AG20443 (cell line): ENCODE measurements around the gene RRP1.
"Not testable (repeated sequence)": the region's sequence is repeated elsewhere in the genome, so short reads cannot be mapped to it uniquely, and the experiment has no call there.

Source experiments
- DNase-seq: peaks from one replicate; pipeline ENCODE4 v3.0.0; 2012; ENCODE audit warnings: low spot score, mixed read lengths

RRP1 gene

GRCh38 chr21:43816611-43817071 lies 27.3 kb downstream of the RRP1 start:
- no peak for DNase-seq

DNA sequence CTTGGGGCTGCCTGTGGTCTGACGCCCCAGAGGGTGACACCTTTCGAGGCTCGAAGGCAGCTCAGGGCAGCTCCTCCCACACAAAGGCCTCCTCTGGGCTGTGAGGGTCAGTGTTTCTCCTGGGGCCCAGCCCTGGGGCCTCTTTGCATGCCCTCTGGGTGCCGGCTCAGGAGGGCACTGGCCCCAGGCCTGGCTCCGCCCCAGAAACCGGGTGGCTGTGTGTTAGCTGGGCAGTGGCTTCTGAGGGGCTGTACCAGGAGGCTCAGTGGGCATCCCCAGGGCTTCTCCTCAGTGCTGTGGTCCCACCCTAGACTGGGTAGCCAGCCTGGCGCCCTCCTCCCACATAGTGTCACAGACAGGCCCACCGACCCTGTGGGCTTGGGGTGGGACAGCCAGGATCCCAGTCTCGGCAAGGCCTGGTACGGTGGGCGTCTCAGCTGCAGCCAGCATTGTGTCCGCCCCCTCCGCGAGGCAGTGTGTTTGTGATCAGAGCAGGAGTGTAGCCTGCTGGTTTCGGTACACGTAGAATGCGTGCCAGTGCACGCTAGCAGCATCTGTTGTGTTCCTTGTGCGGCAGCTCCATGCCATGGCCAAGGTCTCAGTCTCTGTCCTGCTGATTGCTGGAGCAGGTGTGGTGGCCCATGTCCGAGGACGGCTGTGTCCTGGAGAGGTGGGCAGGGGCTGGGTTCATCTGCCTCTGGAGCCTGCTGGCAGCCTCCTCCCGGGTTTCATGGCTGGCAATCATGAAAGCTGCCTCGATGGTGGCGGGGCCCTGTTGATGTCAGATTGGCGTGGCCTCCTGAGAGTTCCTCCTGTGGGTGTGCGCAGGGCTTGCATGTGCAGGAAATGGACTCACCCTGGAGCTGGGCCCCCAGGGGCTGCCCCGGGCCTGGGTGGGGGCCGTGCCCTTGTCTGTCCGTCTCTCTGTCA lies 28.0 kb downstream of the RRP1 start:
- no peak for DNase-seq

DNA sequence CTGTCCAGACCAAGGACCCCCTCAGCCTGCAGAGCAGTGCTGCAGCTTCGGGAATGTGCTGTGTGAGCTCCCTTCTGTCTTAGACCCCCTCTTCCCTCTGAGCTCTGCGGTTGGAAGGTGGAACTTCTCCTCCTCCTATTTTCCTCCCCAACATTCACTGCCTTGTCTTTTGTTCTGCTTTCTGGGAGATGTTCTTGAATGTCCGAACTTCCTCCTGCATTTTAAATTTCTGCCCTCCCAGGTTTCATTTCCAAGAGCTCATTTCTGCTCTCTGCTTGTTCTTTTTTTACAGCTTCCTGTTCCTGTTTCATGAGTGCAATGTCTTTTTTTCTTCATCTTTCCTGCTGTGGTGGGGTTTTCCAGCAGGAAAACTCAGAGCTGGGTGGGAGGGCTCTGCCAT lies 29.3 kb downstream of the RRP1 start:
- DNase-seq, result no peak

DNA sequence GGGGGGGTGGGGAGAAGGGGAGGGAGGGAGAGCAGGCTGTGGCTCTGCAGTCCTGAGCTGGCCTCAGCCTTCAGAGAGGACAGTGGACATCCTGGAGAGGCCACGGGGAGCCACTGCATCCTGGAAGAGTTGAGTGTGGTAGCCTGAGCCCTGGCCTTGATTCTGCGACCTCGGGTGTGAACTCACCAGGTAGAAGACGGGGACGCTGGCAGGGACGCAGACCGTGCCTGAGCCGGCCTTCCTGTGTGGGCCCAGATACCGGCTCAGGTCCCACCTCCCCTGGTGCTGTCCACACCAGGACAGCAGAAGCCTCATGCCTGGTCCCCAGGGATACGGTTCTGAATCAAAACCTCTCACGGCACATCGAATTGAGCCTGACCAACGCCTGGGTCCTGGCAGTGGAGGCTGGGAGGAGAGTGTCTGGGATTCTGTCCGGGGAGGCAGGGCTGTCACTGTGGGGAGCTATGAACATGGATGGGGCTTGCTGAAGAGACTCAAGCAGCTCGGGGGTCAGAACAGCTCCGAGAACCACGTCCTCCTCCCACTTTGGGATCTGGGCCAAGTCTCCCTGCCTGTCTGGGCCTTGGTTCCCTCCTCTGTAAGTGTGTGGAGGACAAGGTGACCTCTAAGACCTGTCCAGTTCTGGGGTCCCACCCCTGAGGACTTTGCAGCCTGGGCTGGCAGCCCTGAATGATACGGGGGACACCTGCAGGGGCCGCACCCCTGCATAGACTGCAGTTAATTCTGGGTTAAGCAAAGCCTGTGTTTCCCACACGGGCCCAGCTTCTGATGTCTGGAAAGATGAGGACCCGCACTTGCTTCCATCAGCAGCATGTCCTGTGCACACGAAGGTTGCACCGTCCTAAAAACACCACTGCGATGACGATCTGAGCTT lies 30.4 kb downstream of the RRP1 start:
- no peak for DNase-seq

DNA sequence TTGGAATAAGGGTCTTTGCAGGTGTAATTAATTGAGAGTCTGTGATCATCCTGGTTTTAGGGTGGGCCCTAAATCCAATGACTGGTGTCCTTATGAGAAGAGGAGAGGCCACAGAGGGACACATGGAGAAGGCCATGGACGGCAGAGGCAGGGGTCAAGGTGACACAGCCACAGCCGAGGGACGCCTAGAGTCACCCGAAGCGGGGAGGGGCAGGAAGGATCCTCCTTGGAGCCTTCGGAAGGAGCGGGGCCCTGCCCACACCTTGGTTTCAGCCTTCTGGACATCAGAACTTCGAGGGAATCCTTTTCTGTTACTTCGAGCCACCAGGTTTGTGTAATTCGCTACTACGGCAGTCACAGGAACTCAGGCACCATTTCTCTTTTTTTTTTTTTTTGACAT lies 31.1 kb downstream of the RRP1 start:
- no peak for DNase-seq

GRCh38 chr21:43822166-43822565 lies 32.8 kb downstream of the RRP1 start:
- not testable (repeated sequence) for DNase-seq

DNA sequence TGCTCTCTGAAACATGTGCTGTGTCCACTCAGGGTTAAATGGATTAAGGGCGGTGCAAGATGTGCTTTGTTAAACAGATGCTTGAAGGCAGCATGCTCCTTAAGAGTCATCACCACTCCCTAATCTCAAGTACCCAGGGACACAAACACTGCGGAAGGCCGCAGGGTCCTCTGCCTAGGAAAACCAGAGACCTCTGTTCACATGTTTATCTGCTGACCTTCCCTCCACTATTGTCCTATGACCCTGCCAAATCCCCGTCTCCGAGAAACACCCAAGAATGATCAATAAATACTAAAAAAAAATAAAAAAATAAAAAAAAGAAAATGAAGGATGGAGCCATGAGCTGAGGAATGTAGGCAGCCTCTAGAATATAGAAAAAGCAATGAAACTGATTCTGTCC lies 33.4 kb downstream of the RRP1 start:
- DNase-seq, result not testable (repeated sequence)

- peak; percentile 86 for DNase-seq
Observed at GRCh38 chr21:43824333-43825241, 35.2 kb downstream of the RRP1 start.

DNA sequence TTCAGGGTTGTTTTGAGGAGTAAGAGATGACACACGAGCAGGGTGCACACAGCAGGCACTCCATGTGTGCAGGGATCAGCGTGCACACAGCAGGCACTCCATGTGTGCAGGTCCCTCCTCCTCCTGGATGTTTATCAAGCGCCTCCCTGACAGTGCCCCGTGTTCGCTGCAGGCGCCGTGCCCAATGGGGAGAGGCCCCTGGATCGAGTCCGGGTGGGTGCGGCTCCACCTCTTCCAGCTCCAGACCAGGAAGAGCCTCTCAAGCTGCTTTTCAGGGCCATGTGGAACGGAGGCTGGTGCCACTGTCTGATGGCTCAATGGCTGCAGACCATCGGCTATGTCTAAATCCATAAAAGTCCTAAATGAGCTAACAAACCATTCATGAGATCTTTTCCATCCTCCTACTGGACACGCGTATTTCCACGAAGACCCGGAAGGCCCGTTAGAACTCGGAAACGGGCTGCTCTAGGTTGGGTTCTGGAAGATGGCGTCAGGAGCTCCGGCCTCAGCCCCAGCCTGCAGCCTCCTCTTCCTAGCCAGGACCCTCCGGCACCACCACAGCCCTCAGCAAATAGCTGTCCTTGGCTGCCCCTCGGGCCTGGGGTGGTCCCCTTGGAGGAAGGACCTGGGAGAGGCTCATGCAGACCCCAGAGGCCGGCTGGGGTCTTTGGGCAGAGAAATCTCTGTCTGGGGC lies 36.0 kb downstream of the RRP1 start:
- DNase-seq, result no peak

DNA sequence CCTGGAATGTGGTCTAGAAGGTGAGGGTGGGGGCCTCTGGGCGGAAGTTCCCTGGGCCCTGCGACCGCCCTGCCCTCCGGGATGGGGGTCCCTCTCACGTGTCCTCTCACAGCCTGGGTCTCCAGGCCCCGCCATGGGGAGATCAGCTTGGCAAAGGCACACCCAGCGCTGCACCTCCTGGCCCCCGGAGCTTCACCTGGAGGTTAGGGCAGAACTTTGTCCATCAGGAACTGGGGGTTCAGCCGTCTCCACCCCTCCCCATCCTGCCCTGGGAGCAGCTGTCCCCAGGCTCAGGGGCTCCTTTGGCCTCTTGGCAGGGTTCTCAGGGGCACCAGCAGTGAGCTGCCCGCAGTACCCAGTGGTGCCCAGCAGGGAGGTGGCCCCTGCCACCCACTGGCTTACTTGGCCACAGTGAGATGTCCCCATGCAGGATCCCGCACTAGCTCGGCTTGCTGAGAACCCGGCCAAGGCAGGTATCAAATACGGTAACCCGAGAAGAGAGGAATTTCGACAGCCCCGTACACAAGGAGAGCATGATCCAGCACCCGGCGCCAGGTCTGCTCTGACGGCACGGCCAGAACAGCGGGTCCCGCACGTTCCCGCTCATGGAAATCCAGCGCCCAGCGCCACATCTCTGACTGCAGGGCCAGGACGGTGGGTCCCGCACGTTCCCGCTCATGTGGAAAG lies 36.7 kb downstream of the RRP1 start:
- DNase-seq, result no peak

- no peak for DNase-seq
Observed at GRCh38 chr21:43826623-43826974, 37.2 kb downstream of the RRP1 start.

GRCh38 chr21:43827015-43827611 lies 37.7 kb downstream of the RRP1 start:
- DNase-seq, result peak; percentile 65

DNA sequence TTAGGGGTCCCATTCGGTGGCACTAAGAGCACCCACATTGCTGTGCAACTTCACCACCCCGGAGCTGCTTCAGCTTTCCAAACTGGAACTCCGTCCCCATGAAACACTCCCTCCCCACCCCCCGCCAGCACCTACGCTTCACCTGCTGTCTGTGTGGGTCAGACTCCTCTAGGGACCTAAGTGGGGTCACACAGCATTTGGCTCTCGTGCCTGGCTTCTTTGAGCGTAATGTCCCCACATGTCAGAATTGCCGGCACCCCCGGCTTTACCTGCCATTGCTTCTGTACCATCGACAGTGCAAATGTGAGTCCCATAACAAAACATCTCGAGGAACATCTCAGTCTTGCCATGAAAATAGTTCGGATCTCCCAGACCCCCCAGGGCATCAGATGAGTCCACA lies 39.8 kb downstream of the RRP1 start:
- DNase-seq, result no peak

- DNase-seq, result no peak
Observed at GRCh38 chr21:43829575-43830119, 40.3 kb downstream of the RRP1 start.

DNA sequence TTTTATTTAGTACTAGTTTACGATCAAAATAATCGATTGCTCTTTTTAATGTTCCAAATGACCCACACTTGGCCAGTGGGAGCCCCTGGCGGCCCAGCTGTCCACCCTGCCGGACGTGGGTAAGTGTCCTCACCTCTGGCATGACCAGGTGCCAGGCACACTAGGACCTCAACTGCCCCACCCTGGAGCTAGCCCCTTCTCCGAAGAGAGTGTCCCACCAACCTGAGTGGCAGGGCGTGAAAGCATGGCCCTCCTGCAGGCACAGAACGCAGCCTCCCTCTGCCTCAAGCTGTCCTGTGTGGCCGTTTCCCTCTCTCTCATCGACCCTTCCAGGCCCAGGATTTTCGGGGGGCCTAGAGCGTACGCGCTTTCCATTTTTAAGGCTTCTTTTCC lies 42.8 kb downstream of the RRP1 start:
- DNase-seq, result no peak

GRCh38 chr21:43832648-43833047 lies 43.3 kb downstream of the RRP1 start:
- no peak for DNase-seq

- no peak for DNase-seq
Observed at GRCh38 chr21:43834146-43834905, 44.9 kb downstream of the RRP1 start.

DNA sequence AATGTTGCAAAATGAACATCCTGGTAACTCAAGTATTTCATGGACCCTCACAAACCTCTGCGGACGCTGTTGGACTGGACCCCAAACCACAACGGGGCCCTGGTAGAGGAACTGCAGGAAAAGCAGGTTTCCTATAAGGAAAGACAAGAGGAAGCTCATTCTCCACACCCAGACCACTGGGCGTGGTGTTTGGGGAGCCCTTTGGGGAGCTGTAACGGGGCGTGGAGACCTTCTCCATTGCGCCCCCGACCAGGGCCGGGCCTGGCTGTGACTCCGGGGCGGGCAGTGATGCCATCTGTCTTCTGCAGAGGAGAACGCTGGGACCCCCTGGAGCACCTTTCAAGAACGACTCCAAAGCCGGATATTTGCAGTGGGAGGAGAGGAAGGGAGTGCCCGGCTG lies 45.7 kb downstream of the RRP1 start:
- no peak for DNase-seq

GRCh38 chr21:43835861-43836260 lies 46.5 kb downstream of the RRP1 start:
- no peak for DNase-seq
